Measurements from ENCODE around the gene ADCY6. TPM values are rescaled to one million over a fixed set of nuclear protein-coding genes. Genes with fewer than 3 reads are reported as not detected.

Gene ADCY6
- total and polyA plus RNA-seq, 2 donors, result 23.9 to 30.2 TPM

- DNase-seq (ENCODE audit: extremely low spot score), result no peak
- WGBS, result 39% methylated on average over 5 of the region's 5 CpGs
- H3K4me1 ChIP-seq (ENCODE audit: insufficient read depth), result no peaks in the 10 kb centered on the region
- H3K27ac ChIP-seq (ENCODE audit: low read depth), result no peak overlapping the region
- no peak overlapping the region for H3K4me3 ChIP-seq (ENCODE audit: low read depth, low read length)
- no peaks in the 10 kb centered on the region for H3K36me3 ChIP-seq (ENCODE audit: insufficient read depth)
Observed at GRCh38 chr12:48810903-48811431, 22.1 kb upstream of the ADCY6 start.

GRCh38 chr12:48807981-48808380 is 19.1 kb upstream of the ADCY6 start:
- Histone ChIP-seq H3K27ac (ENCODE audit: low read depth) (no peak overlapping the region), H3K4me3 (ENCODE audit: low read depth, low read length) (no peak overlapping the region), H3K4me1 (ENCODE audit: insufficient read depth) (no peaks in the 10 kb centered on the region), H3K36me3 (ENCODE audit: insufficient read depth) (no peaks in the 10 kb centered on the region)
- DNase-seq (ENCODE audit: extremely low spot score), result no peak
- WGBS, result 95% methylated on average over 3 of the region's 3 CpGs

GRCh38 chr12:48803675-48804074 is 14.8 kb upstream of the ADCY6 start:
- no peak for DNase-seq (ENCODE audit: extremely low spot score)
- 44% methylated on average over 1 of the region's 1 CpG for WGBS
- Histone ChIP-seq H3K36me3 (ENCODE audit: insufficient read depth) (no peaks in the 10 kb centered on the region), H3K27ac (ENCODE audit: low read depth) (no peak overlapping the region), H3K4me1 (ENCODE audit: insufficient read depth) (no peaks in the 10 kb centered on the region), H3K4me3 (ENCODE audit: low read depth, low read length) (no peak overlapping the region)

- H3K36me3 ChIP-seq (ENCODE audit: insufficient read depth), result no peaks in the 10 kb centered on the region
- 79% methylated on average over 14 of the region's 14 CpGs for WGBS
Observed at GRCh38 chr12:48800971-48801370, 12.1 kb upstream of the ADCY6 start.

DNA sequence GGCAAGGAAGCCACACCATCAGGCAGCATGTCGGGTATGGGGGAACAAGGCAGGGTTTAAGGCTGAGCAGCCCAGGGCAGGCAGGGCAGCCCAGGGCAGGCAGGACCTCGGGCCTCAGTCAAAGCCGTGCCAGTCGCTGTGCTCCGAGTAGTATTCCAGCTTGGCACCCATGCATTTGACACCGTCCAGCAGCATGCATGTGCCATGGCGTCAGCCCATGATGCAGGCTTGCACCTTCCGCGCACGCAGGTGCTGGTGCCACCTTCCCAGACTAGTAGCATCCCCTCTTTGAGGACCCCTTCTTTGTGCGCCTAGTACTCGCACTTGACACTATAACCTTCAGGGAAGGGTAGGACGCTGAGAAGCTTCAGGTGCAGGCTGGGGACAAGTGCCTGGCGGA is 11.6 kb upstream of the ADCY6 start:
- Histone ChIP-seq H3K36me3 (ENCODE audit: insufficient read depth) (no peaks in the 10 kb centered on the region), H3K4me3 (ENCODE audit: low read depth, low read length) (no peak overlapping the region), H3K4me1 (ENCODE audit: insufficient read depth) (no peaks in the 10 kb centered on the region), H3K27ac (ENCODE audit: low read depth) (no peak overlapping the region)
- DNase-seq (ENCODE audit: extremely low spot score), result no peak
- WGBS, result 90% methylated on average over 14 of the region's 14 CpGs

More at GRCh38 chr12:48800971-48801370, 12.1 kb upstream of the ADCY6 start:
- Histone ChIP-seq H3K27ac (ENCODE audit: low read depth) (no peak overlapping the region), H3K4me1 (ENCODE audit: insufficient read depth) (no peaks in the 10 kb centered on the region), H3K4me3 (ENCODE audit: low read depth, low read length) (no peak overlapping the region)
- no peak for DNase-seq (ENCODE audit: extremely low spot score)

GRCh38 chr12:48796976-48797375 is 8.1 kb upstream of the ADCY6 start:
- WGBS, result 80% methylated on average over 3 of the region's 3 CpGs
- H3K27ac ChIP-seq (ENCODE audit: low read depth), result no peak overlapping the region
- no peak for DNase-seq (ENCODE audit: extremely low spot score)

DNA sequence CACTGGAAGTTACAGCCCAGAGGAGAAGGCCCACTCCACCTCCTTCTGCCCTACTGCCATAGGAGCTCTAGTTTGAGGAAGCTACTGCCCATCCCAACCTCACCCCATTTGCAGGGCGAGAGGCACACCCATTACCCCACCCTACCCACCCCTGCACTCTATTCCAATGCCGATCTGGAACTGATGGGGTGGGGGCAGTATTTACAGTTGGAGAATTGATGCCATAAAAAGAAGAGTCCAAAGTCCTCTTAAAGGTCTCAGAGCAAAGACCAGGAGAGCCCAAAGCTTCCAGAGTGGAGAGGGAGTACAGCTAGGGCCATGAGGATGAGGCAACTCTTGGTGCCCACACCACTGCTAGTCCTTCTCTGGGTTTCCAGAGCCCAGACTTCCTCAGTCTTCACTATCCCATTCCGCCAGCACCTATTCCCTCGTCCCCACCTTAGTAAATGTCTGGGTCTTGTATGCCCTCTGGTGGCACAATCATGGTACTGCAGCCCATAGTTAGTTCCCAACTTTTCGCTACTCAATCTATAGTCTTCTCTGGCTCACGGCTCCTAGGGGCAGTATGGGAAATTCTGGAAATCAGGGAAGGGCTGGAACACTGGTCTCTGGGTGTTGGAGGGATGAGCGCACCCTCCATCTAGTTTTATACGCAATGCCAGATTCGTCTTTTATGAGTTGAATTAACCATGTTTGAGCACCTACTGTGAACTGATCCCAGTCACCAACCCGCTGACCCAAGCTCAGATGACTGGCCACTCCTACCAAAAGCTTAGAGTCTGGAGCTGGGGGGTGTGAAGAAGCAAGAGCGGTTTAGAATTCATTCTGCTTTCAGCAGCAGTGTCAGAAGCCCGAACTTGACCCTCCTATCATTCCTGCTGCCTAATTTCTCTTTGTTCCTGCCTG is 6.9 kb upstream of the ADCY6 start:
- no peak overlapping the region for H3K27ac ChIP-seq (ENCODE audit: low read depth)
- H3K36me3 ChIP-seq (ENCODE audit: insufficient read depth), result no peaks in the 10 kb centered on the region
- H3K4me3 ChIP-seq (ENCODE audit: low read depth, low read length), result no peak overlapping the region
- no peaks in the 10 kb centered on the region for H3K4me1 ChIP-seq (ENCODE audit: insufficient read depth)
- DNase-seq (ENCODE audit: extremely low spot score), result no peak
- 22% methylated on average over 12 of the region's 12 CpGs for WGBS

More at GRCh38 chr12:48796976-48797375, 8.1 kb upstream of the ADCY6 start:
- H3K36me3 ChIP-seq (ENCODE audit: insufficient read depth), result no peaks in the 10 kb centered on the region
- no peaks in the 10 kb centered on the region for H3K4me1 ChIP-seq (ENCODE audit: insufficient read depth)
- H3K4me3 ChIP-seq (ENCODE audit: low read depth, low read length), result no peak overlapping the region

DNA sequence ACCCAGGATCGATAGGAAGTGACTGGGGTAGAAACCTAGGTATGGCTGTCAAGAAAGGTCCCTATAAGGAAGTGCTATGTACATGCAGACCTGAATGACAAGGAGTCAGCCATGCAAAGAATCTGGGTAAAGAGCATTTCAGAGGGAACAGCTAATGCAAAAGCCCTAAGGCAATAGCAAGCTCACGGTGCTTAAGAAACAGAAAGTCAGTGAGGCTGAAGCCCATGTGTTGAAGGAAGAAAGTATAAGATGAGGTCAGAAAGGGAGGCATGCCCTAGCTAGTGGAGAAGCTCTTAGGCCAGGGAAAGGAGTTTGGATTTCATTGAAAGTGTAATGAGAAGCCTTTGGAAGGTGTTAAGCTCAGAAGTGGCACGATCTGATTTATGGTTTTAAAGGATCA is 6.0 kb upstream of the ADCY6 start:
- WGBS, result 78% methylated on average over 3 of the region's 3 CpGs
- Histone ChIP-seq H3K4me3 (ENCODE audit: low read depth, low read length) (no peak overlapping the region), H3K27ac (ENCODE audit: low read depth) (no peak overlapping the region), H3K36me3 (ENCODE audit: insufficient read depth) (no peaks in the 10 kb centered on the region), H3K4me1 (ENCODE audit: insufficient read depth) (no peaks in the 10 kb centered on the region)
- DNase-seq (ENCODE audit: extremely low spot score), result no peak

- no peaks in the 10 kb centered on the region for H3K4me1 ChIP-seq (ENCODE audit: insufficient read depth)
- no peaks in the 10 kb centered on the region for H3K36me3 ChIP-seq (ENCODE audit: insufficient read depth)
- no peak for DNase-seq (ENCODE audit: extremely low spot score)
- H3K4me3 ChIP-seq (ENCODE audit: low read depth, low read length), result no peak overlapping the region
- H3K27ac ChIP-seq (ENCODE audit: low read depth), result no peak overlapping the region
- WGBS, result 91% methylated on average over 3 of the region's 3 CpGs
Observed at GRCh38 chr12:48793696-48794095, 4.8 kb upstream of the ADCY6 start.

GRCh38 chr12:48789858-48790326 is 1.0 kb upstream of the ADCY6 start:
- Histone ChIP-seq H3K4me1 (ENCODE audit: insufficient read depth) (no peaks in the 10 kb centered on the region), H3K36me3 (ENCODE audit: insufficient read depth) (no peaks in the 10 kb centered on the region), H3K4me3 (ENCODE audit: low read depth, low read length) (peak overlapping the region; percentile 90), H3K27ac (ENCODE audit: low read depth) (no peak overlapping the region)
- no peak for DNase-seq (ENCODE audit: extremely low spot score)
- 13% methylated on average over 4 of the region's 4 CpGs for WGBS

DNA sequence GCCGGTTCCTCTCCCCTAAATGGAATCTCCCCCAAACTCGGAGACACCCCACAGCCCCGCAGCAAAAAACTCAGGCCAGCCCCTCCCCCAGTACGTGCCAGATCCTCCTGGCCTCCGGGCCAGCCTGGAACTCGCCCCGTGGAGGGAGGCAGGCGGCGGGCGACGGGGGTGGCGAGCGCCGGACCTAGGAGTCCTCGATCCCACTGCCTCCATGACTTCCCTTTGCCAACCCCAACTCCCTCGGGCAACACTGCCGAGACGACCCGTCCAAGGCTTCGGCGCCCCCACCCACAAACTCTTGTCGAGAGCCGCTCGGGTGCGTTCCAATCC is 400 bp downstream of the ADCY6 start:
- WGBS, result 1% methylated on average over 25 of the region's 25 CpGs
- DNase-seq (ENCODE audit: extremely low spot score), result no peak

GRCh38 chr12:48787791-48788523 is 932 bp downstream of the ADCY6 start:
- Histone ChIP-seq H3K4me3 (ENCODE audit: low read depth, low read length) (peak overlapping the region; percentile 90), H3K36me3 (ENCODE audit: insufficient read depth) (no peaks in the 10 kb centered on the region), H3K27ac (ENCODE audit: low read depth) (peak overlapping the region; percentile 68), H3K4me1 (ENCODE audit: insufficient read depth) (no peaks in the 10 kb centered on the region)
- DNase-seq (ENCODE audit: extremely low spot score), result no peak
- WGBS, result 14% methylated on average over 11 of the region's 11 CpGs

More for the DNA sequence above, 400 bp downstream of the ADCY6 start:
- peak overlapping the region; percentile 68 for H3K27ac ChIP-seq (ENCODE audit: low read depth)
- no peaks in the 10 kb centered on the region for H3K36me3 ChIP-seq (ENCODE audit: insufficient read depth)
- H3K4me3 ChIP-seq (ENCODE audit: low read depth, low read length), result peak overlapping the region; percentile 90
- no peaks in the 10 kb centered on the region for H3K4me1 ChIP-seq (ENCODE audit: insufficient read depth)

GRCh38 chr12:48786591-48787544 is 2.0 kb downstream of the ADCY6 start:
- no peaks in the 10 kb centered on the region for H3K4me1 ChIP-seq (ENCODE audit: insufficient read depth)
- H3K36me3 ChIP-seq (ENCODE audit: insufficient read depth), result no peaks in the 10 kb centered on the region
- WGBS, result 39% methylated on average over 7 of the region's 7 CpGs
- H3K4me3 ChIP-seq (ENCODE audit: low read depth, low read length), result no peak overlapping the region
- DNase-seq (ENCODE audit: extremely low spot score), result no peak
- no peak overlapping the region for H3K27ac ChIP-seq (ENCODE audit: low read depth)

Data from urinary bladder (tissue), 4 donors.